ENCODE results near the gene ARHGAP33.
A peak's percentile ranks its signal among the peaks of the same experiment; 100 is the strongest.

Gene ARHGAP33

DNA sequence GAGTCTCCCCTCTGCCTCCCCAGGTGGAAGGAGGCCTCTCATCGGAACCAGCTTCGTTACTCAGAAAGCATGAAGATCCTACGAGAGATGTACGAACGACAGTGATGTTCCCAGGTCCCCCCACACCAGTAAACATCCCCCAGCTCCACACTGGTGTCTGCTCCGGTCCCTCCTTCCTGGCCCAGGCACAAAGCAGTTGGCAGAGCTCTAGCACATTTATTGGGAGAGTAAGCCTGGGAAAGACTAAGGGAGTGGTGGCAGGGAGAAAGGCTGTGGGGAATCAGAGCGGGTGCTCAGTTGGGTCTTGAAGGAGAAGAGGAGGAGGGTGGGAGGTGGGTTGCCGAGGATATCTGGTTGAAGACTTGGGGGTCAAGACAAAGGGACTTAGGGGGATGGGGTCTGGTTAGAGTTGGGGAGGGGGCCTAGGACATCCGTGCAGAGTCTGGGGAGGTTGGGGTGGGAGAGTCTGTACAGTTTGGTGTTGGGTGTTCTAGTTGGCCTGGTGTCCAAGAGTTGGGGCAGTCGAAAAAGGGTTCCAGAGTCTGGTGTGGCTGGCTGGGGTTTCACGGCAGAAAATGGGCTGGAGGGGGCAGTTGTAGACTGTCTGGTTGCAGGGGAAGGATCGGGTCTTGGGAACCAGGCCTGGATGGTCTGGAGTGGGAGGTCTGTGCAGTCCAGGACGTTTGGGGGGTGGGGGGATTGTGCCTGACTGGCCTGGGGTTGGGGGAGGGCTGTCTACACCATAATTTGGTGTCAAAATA is 20.8 kb upstream of the ARHGAP33 start:
- H3K36me3 ChIP-seq: peaks cover 27% of the 10 kb centered on the region
- DNase-seq: no peak
- no peaks in the 10 kb centered on the region for H3K27me3 ChIP-seq (ENCODE audit: insufficient read depth, low read depth, severe bottlenecking)
- H3K27ac ChIP-seq: peak overlapping the region; percentile 97
- no peaks in the 10 kb centered on the region for H3K9me3 ChIP-seq (ENCODE audit: severe bottlenecking)
- H3K4me3 ChIP-seq (ENCODE audit: low read depth, low read length): no peak overlapping the region
- TF ChIP-seq CTCF (IDR thresholded peaks at IDR 0.05; ENCODE audit: low read depth, low read length): no peak

DNA sequence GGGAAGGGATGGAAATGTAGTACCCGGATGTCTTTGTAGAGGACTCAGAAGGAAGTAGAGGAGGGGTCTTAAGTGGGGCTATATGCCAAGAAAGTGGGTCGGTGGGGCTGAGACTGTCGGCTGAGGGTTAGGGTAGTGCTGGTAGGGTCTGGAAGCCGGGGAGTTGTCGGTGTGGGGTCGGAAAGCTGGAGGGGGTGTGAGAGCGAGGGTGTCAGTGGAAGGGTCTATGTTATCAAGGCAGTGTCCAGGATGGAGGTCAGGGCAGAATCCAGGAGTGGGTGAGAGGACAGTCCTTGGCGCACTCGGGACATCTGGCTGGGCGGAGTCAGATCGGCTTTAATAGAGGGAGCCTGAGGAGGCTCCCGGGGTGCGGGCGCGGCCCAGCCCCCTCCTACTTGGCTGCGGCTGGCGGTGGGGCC is 20.2 kb upstream of the ARHGAP33 start:
- no peaks in the 10 kb centered on the region for H3K9me3 ChIP-seq (ENCODE audit: severe bottlenecking)
- peak; percentile 93 for DNase-seq
- no peak for TF ChIP-seq CTCF (IDR thresholded peaks at IDR 0.05; ENCODE audit: low read depth, low read length)
- peak overlapping the region; percentile 40 for H3K4me3 ChIP-seq (ENCODE audit: low read depth, low read length)
- no peaks in the 10 kb centered on the region for H3K27me3 ChIP-seq (ENCODE audit: insufficient read depth, low read depth, severe bottlenecking)
- peak overlapping the region; percentile 97 for H3K27ac ChIP-seq
- peaks cover 33% of the 10 kb centered on the region for H3K36me3 ChIP-seq

GRCh38 chr19:35755550-35756376 is 19.6 kb upstream of the ARHGAP33 start:
- Histone ChIP-seq H3K9me3 (ENCODE audit: severe bottlenecking) (no peaks in the 10 kb centered on the region), H3K36me3 (peaks cover 39% of the 10 kb centered on the region), H3K27ac (peak overlapping the region; percentile 97), H3K27me3 (ENCODE audit: insufficient read depth, low read depth, severe bottlenecking) (no peaks in the 10 kb centered on the region), H3K4me3 (ENCODE audit: low read depth, low read length) (peak overlapping the region; percentile 40)
- no peak for TF ChIP-seq CTCF (IDR thresholded peaks at IDR 0.05; ENCODE audit: low read depth, low read length)
- no peak for DNase-seq

DNA sequence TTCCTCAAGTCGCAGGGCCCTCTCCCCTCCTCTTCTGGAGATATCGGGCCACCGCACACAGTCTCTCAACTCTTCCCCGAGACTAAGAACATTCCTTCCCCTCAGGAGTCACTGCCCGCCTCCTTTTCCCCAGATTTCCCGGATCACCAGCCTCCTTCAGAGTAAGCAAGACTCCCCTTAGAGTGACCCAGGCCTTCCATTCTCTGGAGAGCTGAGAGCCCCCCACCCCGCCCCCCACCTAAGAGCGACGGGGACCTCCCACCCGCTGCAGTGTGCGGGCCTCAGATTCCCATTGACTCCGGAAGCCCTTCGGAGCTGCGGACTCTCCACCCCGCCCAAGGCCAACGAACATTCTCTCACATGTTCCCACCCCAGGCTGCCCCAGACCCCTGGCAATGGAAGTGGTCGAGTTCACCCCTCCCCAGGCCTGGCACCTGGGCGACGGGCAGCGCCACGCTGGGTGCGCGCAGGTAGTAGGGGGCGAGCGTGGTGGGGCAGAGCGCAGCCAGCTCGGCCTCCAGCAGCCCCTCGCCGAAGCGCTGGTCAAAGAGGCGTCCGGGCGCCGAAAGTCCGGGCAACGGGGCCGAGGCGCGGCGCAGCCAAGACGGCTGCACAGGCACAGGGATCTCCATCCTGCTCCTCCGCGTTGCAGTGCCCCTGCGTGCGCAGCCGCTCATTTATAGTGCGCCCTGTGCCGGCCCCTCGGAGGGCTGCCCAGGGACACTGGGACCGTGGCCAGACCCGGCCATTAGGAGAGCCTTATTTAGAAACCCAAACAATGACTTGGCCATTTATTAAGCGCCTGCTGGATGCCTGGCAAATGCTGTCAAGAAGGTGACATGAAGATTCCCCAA is 18.8 kb upstream of the ARHGAP33 start, which contains the start of gene HSPB6:
Gene HSPB6 (minus strand): TSS at position 653 of the 854 bp plus-strand sequence. CDS start 21 bp downstream, at position 632.
- no peak for TF ChIP-seq CTCF (IDR thresholded peaks at IDR 0.05; ENCODE audit: low read depth, low read length)
- Histone ChIP-seq H3K36me3 (peaks cover 48% of the 10 kb centered on the region), H3K9me3 (ENCODE audit: severe bottlenecking) (no peaks in the 10 kb centered on the region), H3K27me3 (ENCODE audit: insufficient read depth, low read depth, severe bottlenecking) (no peaks in the 10 kb centered on the region), H3K27ac (peak within 1 kb of the TSS; percentile 97), H3K4me3 (ENCODE audit: low read depth, low read length) (peak within 1 kb of the TSS; percentile 100)
- DNase-seq: no peak

DNA sequence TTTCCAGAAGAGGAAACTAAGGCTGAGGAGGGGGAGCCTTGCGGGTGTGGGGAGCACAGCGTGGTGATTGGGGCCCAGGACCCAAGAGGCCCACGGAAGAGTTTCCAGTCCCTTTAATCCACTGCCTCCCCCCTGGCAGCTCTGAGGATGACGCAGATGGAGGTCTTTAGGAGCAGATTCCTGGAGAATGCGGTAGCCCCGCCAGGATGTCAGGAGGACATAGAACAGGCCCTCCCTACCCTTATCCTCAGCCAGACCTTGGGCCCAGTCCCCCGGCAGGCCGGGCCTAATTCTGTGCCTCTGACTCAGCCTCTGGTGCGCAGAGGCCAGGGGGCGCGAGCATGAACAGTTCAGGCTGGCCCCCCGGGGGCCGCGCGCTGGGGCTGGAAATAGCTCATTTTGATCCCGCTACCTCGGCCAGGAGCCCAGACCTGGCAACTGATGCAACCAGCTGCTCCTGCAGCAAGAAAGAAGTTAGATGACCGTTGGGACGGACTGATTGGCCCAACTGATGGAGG is 18.1 kb upstream of the ARHGAP33 start:
- Histone ChIP-seq H3K27ac (peak overlapping the region; percentile 97), H3K36me3 (peaks cover 54% of the 10 kb centered on the region), H3K9me3 (ENCODE audit: severe bottlenecking) (no peaks in the 10 kb centered on the region), H3K4me3 (ENCODE audit: low read depth, low read length) (peak overlapping the region; percentile 100), H3K27me3 (ENCODE audit: insufficient read depth, low read depth, severe bottlenecking) (no peaks in the 10 kb centered on the region)
- peak; percentile 60 for DNase-seq
- no peak for TF ChIP-seq CTCF (IDR thresholded peaks at IDR 0.05; ENCODE audit: low read depth, low read length)
